CD4-positive, alpha-beta T cell treated with Interleukin-6 for 4 hours (primary cell): ENCODE results near the gene SCARB1.

ENCODE experiments used
- DNase-seq: peaks from one replicate; pipeline ENCODE4 v3.0.0-alpha.2; 2020; ENCODE audit warnings: mixed read lengths

SCARB1 gene

GRCh38 chr12:124841558-124841945, 22.1 kb downstream of the SCARB1 start:
- DNase-seq: no peak

- no peak for DNase-seq
These were observed 25.5 kb downstream of the SCARB1 start for GRCh38 chr12:124837958-124838803.

GRCh38 chr12:124837249-124837897, 26.3 kb downstream of the SCARB1 start:
- no peak for DNase-seq

GRCh38 chr12:124836759-124837158, 26.9 kb downstream of the SCARB1 start:
- DNase-seq: no peak

- no peak for DNase-seq
These were observed 27.8 kb downstream of the SCARB1 start for GRCh38 chr12:124835656-124836410.

GRCh38 chr12:124834822-124835221, 28.8 kb downstream of the SCARB1 start:
- DNase-seq: no peak

- DNase-seq: no peak
These were observed 30.0 kb downstream of the SCARB1 start for GRCh38 chr12:124833693-124834122.

DNA sequence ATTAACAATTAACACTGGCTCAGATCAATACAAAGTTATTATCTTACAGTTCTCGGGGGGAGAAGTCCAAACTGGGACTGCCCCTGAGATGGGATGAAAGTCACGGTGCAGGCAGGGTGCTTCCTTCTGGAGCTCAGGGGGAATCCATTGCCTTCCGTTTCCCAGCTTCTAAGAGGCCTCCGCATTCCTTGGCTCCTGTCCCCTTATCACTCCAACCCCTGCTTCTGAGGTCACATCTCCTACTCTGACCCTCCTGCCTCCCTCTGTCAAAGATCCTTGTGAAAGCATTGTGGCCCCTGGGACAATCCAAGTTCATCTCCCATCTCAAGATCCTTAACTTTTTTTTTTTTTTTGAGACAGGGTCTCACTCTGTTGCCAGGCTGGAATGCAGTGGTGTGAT, 30.8 kb downstream of the SCARB1 start:
- DNase-seq: no peak

DNA sequence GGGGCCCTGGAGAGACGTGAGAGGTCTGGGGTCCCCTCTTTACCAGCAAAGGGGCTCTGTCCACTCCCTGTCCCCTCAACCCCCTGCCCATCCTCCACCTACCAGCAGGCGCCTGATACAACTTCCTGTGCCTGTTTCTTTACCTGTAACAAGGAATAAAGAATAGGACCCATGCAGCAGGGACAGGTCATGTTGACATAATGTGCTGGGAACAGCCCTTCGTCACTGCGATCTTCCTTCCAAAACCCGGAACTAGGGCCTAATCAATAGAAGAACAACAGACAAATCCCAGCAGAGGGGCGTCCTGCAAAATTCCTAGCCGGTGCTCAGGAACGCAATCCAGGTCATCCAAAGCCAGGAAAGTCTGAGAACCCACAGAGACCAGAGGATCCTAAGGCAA, 32.1 kb downstream of the SCARB1 start:
- no peak for DNase-seq

DNA sequence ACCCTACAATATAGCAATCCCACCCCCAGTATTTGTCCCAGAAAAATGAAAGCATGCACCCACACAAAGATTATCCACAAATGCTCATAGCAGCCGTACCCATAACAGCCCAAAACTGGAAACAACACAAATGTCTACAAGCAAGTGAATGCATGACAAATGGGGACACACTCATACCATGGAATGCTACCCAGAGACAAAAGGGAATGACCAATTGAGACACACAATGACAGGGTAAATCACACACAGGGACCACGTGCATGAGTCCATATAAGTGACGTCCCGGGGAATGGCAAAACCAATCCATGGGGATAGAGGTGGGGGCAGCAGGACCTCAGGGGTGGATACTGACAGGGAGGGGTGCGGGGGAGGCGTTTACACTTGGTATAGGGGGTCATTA, 33.4 kb downstream of the SCARB1 start:
- DNase-seq: no peak

DNA sequence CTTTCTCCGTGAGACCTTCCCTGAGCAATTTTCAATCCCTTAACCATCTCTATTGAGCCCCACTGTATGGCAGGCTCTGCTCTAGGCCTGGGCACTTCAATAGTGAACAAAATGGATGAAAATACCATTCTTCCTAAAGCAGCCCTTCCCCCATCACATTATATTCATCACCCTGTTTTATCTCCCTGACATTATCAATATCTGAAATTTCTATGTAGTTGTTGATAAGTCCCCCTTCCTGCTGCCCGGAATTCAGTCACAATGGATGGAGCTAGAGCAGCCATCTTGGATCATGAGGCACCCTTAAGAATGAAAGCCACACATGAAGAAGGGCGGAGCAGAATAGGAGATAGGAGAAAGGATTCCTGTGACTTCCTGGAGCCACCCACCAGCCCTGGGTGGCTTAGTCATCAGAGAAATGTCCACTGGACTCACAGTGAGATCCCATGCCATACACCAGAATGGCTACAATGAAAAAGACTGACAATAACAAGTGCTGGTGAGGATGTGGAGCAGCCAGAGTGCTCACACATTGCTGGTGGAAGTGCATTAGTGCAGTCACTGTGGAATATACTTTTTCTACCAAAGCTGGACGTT, 33.9 kb downstream of the SCARB1 start:
- no peak for DNase-seq

DNA sequence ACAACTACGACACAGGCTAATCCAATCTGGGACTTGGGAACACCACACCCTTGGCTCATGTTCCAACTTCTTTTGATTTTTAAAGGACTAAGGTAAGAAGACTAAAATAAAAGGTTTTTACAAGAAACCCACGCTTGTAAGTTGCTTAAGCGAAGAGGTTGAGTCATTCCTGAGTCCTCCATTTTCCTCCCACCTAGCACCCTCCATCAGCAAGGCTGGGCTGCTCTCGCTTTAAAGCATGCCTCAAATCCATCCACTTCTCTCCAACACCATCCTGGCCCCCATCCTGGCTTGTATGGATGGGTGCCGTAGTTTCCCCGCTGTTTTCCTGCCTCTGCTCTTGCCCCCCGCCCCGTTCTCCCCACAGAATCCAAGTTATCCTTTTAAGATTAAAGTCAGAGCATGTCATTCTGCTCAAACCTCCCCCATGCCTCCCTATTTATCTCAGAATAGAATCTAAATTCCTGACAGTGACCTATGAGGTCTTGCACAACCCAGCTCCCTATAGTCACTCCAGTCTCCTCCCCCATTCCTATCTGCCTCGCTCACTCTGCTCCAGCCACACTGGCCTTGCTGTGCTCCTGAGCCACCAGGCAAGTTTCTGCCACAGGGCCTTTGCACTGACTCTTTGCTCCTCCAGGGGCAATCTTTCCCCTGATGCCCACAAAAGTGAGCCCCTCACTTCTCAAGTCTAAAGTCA, 34.5 kb downstream of the SCARB1 start:
- no peak for DNase-seq

GRCh38 chr12:124828264-124829007, 35.2 kb downstream of the SCARB1 start:
- DNase-seq: no peak

GRCh38 chr12:124827588-124828184, 36.0 kb downstream of the SCARB1 start:
- no peak for DNase-seq

GRCh38 chr12:124824195-124824594, 39.5 kb downstream of the SCARB1 start:
- DNase-seq: no peak

DNA sequence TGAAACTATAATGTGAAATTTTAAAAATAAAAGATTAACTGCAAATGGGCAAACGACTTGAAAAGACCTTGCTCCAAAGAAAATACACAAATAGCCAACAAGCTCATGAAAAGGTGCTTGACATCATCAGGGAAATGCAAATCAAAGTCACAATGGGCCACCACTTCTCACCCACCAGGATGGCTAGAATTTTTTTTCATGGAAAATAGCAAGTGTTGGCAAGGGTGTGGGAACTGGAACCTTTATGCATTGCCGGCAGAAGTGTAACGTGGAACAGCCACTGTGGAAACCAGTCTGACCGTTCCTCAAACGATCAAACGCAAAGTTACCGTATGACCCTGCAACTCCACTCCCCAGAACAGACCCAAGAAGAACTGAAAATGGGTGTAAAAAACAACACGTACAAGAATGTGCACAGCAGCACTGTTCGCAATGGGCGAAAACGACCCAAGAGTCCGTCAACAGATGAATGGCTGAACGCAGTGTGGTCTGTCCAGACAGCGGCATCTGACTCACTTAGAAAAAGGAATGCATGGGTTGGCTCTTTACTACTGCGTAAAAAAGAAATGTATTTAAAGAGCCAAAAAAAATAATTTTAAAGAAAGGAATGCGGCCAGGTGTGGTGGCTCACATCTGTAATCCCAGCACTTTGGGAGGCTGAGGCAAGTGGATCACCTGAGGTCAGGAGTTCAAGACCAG, 40.2 kb downstream of the SCARB1 start:
- DNase-seq: no peak

GRCh38 chr12:124822218-124822617, 41.4 kb downstream of the SCARB1 start:
- no peak for DNase-seq

DNA sequence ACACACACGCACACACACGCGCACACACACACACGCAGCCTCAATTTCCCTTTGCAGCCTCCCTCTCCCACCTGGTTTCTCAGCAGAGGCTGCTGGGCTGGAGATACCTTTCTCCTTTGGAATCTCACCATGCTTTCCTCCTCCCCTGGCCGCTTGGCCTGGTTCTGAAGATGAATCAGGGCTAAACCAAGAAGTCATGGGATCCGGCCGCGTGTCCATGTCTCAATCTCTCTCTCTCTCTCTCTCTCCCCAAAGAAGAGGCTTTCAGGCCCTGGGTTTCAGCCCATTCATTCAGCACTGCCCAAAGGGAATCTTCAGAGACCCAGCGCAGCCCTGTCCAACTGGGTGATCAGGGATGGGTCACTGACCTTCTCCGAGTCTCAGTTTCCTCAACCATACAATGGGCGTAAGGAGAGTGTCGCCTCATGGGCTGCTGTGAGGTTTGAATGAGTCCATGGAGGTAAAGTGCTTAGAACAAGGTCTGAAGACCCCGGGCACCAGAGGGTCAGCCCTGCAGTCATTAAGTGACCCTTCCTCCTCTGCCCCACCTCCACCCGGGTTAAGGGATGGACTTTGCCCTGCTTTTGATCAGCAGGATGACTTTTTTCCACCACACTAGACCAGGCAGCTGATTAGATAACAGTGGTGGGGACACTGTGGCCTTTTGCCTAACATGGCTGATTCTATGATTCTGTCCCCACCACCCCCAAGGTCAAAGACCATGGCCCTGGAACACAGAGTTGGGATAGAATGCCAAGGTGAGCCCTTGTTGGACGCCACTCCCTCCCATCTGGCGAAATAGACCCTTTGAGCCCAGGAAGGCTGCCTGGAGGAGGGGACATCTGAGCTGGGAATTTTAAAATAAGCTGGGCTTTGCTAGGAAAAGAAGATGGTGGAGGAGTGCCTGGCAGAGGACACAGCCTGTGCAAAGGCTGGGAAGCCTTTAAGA, 42.1 kb downstream of the SCARB1 start:
- DNase-seq: no peak

DNA sequence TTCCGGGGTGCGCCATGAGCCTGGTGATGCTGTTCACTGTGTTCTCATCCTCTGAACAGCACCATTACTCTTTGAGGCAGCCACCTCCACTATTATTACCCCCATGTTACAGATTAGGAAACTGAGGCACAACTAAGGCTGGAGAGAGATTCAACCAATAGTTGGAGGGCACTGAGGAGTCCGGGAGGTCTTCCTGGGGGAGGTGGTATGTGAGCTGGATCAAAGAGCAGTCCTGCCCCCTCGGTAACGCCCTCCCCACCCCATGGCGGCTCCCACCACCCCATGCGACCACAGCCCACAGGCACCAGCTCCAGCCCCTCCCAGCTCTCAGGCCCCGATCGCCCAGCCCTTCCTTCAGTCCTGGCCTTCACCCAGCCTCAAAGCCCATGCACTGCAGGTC, 43.5 kb downstream of the SCARB1 start:
- no peak for DNase-seq

GRCh38 chr12:124819525-124819924, 44.1 kb downstream of the SCARB1 start:
- no peak for DNase-seq
